Activated gamma-delta T cell (primary cell): ENCODE data around the gene TSEN34.
"Not testable (repeated sequence)": the region's sequence is repeated elsewhere in the genome, so short reads cannot be mapped to it uniquely, and the experiment has no call there.

Experiments used
- DNase-seq: peaks from one replicate; lab custom pipeline; 2025; lab: John Stamatoyannopoulos, UW

The TSEN34 gene

GRCh38 chr19:54188215-54188871 is 2.8 kb upstream of the TSEN34 start:
- DNase-seq, result no peak

GRCh38 chr19:54189145-54189734 is 1.9 kb upstream of the TSEN34 start, which contains the start of gene MBOAT7:
Gene MBOAT7 (minus strand): TSS chr19:54189580. CDS start chr19:54188508, 1,072 bp downstream.
- peak; percentile 73 for DNase-seq

GRCh38 chr19:54189735-54190502 is 1.2 kb upstream of the TSEN34 start:
- peak; percentile 99 for DNase-seq

- DNase-seq, result peak; percentile 99
Measured at GRCh38 chr19:54190503-54191010, 551 bp upstream of the TSEN34 start.

GRCh38 chr19:54191811-54192453 is 824 bp downstream of the TSEN34 start:
- no peak for DNase-seq

GRCh38 chr19:54193011-54193410 is 1.9 kb downstream of the TSEN34 start:
- no peak for DNase-seq

- not testable (repeated sequence) for DNase-seq
Measured at GRCh38 chr19:54194463-54194862, 3.4 kb downstream of the TSEN34 start.

GRCh38 chr19:54196536-54196935 is 5.4 kb downstream of the TSEN34 start:
- no peak for DNase-seq

- no peak for DNase-seq
Measured at GRCh38 chr19:54197121-54197520, 6.0 kb downstream of the TSEN34 start.

GRCh38 chr19:54199401-54199800 is 8.3 kb downstream of the TSEN34 start:
- no peak for DNase-seq

- DNase-seq, result no peak
Measured at GRCh38 chr19:54201172-54201701, 10.1 kb downstream of the TSEN34 start.

- DNase-seq, result no peak
Measured at GRCh38 chr19:54201980-54202379, 10.9 kb downstream of the TSEN34 start.

GRCh38 chr19:54203151-54203611 is 12.1 kb downstream of the TSEN34 start:
- DNase-seq, result no peak

GRCh38 chr19:54204767-54205468 is 13.8 kb downstream of the TSEN34 start:
- DNase-seq, result no peak

GRCh38 chr19:54206030-54206830 is 15.1 kb downstream of the TSEN34 start:
- DNase-seq, result no peak

GRCh38 chr19:54206831-54207177 is 15.7 kb downstream of the TSEN34 start:
- DNase-seq, result no peak

GRCh38 chr19:54207193-54207592 is 16.1 kb downstream of the TSEN34 start:
- not testable (repeated sequence) for DNase-seq

GRCh38 chr19:54207676-54207982 is 16.5 kb downstream of the TSEN34 start:
- no peak for DNase-seq

- no peak for DNase-seq
Measured at GRCh38 chr19:54207983-54208783, 17.1 kb downstream of the TSEN34 start.

GRCh38 chr19:54208784-54209057 is 17.6 kb downstream of the TSEN34 start:
- no peak for DNase-seq
